Cardiac muscle cell (in vitro differentiated cells and primary cell): ENCODE measurements around the gene C17orf67. TPM values are rescaled to one million over a fixed set of nuclear protein-coding genes. Genes with fewer than 3 reads are reported as not detected.

Experiments
- DNase-seq, 2 donors: peaks; one replicate each; pipeline versions ENCODE4 v3.0.0 to v3.0.0-alpha.2; 2010 to 2017; ENCODE audit warnings: low read depth in 1 of 2, low spot score in 1 of 2
- H3K27ac ChIP-seq: fragments of 200-600 bp; sonication (generic); 2 replicates; pipeline ENCODE4 v1.5.1; 2016
- H3K27me3 ChIP-seq: fragments of 200-600 bp; sonication (generic); 2 replicates; pipeline ENCODE4 v1.6.0; 2016; ENCODE audit warnings: control low read depth
- H3K36me3 ChIP-seq: fragments of 200-600 bp; sonication (generic); 2 replicates; pipeline ENCODE4 v1.5.1; 2016; ENCODE audit warnings: control low read depth
- H3K4me1 ChIP-seq: fragments of 200-600 bp; sonication (generic); 2 replicates; pipeline ENCODE4 v1.8.1; 2017; ENCODE audit warnings: low read depth, mild to moderate bottlenecking, mixed run types
- H3K4me3 ChIP-seq: fragments of 200-600 bp; sonication (generic); 2 replicates; pipeline ENCODE4 v1.5.1; 2016; ENCODE audit warnings: mild to moderate bottlenecking
- H3K9me3 ChIP-seq: fragments of 200-600 bp; sonication (generic); 2 replicates; pipeline ENCODE4 v1.5.1; 2017; ENCODE audit warnings: low read depth, mild to moderate bottlenecking, control low read depth
- CTCF ChIP-seq: IDR thresholded peaks from 2 replicates; pipeline ENCODE4 v1.5.1; 2012; ENCODE audit warnings: low read depth, mild to moderate bottlenecking, low read length
- polyA plus RNA-seq: library from polyadenylated mRNA; unstranded; fragments of >200 nt; fragmentation: Nextera tagmentation; extraction: Ambion mirVana; gene quantifications from 2 replicates; pipeline ENCODE4 v1.2.1, GENCODE V29; 2016
- total RNA-seq: library from RNA; depleted of rRNA; stranded (reverse); fragments of >200 nt; gene quantifications from 2 replicates; pipeline ENCODE4 v1.2.3, GENCODE V29; 2016

The C17orf67 gene
- total and polyA plus RNA-seq, 2 experiments from 2014 or later, result 0.74 to 2.6 TPM

DNA sequence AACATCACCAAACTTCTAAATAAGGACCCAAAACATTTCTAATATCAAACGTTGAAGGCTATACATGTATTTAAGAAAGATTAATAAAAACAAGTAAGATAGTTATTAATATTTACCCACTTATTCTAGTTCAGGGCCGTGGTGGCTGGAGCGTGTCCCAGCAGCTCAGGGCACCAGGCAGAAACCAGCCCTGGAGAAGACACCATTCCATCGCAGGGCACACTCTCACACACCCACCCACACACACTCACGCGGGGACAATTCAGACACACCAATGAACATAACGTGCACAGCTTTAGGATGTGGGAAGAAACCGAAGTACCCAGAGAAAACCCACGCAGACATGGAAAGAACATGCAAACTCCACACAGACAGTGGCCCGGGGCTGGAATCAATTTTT is 13.5 kb downstream of the C17orf67 start:
- Histone ChIP-seq H3K27ac (no peak overlapping the region), H3K4me1 (no peaks in the 10 kb centered on the region), H3K4me3 (no peak overlapping the region), H3K36me3 (no peaks in the 10 kb centered on the region), H3K27me3 (no peaks in the 10 kb centered on the region), H3K9me3 (no peaks in the 10 kb centered on the region)
- no peak for TF ChIP-seq CTCF
- no peak for DNase-seq

DNA sequence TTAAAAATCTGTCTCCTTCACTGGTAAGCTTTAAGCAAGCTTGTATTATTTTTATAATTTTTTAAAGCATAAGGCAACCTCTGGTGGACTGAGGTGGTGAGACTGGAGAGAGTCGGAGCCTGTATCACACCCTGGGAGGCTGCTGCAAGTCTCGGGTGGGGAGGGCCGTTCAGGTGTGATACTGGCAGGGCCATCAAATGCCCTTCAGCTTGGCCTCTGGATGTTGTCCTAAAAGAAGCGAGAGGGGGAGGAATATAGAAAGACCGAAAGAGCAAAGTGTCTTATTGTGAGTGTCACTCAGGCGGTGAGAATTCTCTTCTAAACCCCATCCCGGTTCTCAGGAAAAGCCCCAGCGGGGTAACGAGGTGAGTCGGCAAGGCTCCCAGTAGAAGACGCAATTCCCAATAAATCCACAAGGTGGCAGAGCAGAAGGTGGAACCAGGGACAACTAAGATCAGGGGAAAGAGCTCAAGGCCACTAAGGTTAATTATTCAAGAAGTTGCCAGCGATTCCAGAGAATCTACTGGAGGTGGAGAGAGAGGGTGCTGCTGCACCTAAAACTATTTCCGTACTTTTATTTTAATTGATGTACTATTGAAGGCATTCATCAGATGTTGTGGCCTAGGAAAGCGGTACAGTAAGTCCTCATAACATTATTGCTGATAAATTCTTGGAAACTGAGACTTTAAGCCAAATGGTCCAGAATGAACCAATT is 14.1 kb downstream of the C17orf67 start:
- TF ChIP-seq CTCF, result peak; percentile 73
- H3K9me3 ChIP-seq, result no peaks in the 10 kb centered on the region
- no peaks in the 10 kb centered on the region for H3K4me1 ChIP-seq
- H3K27me3 ChIP-seq, result no peaks in the 10 kb centered on the region
- H3K36me3 ChIP-seq, result no peaks in the 10 kb centered on the region
- H3K4me3 ChIP-seq, result no peak overlapping the region
- DNase-seq, result peak; percentile 77 to 82
- H3K27ac ChIP-seq, result no peak overlapping the region

- Histone ChIP-seq H3K27ac (no peak overlapping the region), H3K4me1 (no peaks in the 10 kb centered on the region), H3K36me3 (no peaks in the 10 kb centered on the region), H3K9me3 (no peaks in the 10 kb centered on the region), H3K27me3 (no peaks in the 10 kb centered on the region), H3K4me3 (no peak overlapping the region)
- TF ChIP-seq CTCF, result no peak
- DNase-seq, result no peak
Observed at GRCh38 chr17:56819030-56819429, 14.7 kb downstream of the C17orf67 start.

DNA sequence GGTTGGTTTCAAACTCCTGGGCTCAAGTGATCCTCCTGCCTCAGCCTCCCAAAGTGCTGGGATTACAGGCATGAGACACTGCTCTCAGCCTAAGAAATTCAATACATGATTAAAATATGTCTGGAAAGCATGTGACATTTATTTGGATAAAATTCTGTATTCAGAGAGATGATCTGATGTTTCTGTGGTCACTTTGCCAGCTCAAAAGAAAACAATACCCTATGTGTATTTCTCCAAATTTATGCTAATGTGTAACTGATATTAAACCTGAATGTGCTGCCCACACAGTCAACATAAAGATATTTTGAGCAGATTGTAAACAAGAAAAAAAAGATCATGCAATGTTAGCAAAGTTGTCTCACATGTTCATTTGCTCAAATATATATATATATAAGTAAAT is 16.7 kb downstream of the C17orf67 start:
- no peaks in the 10 kb centered on the region for H3K4me1 ChIP-seq
- H3K27ac ChIP-seq, result no peak overlapping the region
- no peak for DNase-seq
- H3K9me3 ChIP-seq, result no peaks in the 10 kb centered on the region
- H3K27me3 ChIP-seq, result no peaks in the 10 kb centered on the region
- no peak overlapping the region for H3K4me3 ChIP-seq
- no peak for TF ChIP-seq CTCF
- H3K36me3 ChIP-seq, result no peaks in the 10 kb centered on the region

- Histone ChIP-seq H3K4me1 (no peaks in the 10 kb centered on the region), H3K27me3 (no peaks in the 10 kb centered on the region), H3K27ac (no peak overlapping the region), H3K9me3 (no peaks in the 10 kb centered on the region), H3K4me3 (no peak overlapping the region), H3K36me3 (no peaks in the 10 kb centered on the region)
- peak in 1 of 2 donors; percentile 22 for DNase-seq
- no peak for TF ChIP-seq CTCF
Observed at GRCh38 chr17:56815711-56816110, 18.0 kb downstream of the C17orf67 start.
